OCI-LY3 (cell line): Measurements from ENCODE around the gene LDLRAD4.

Experiments
- CTCF ChIP-seq: fragments of 200-600, 300-600 bp; sonication (generic); IDR thresholded peaks from 2 replicates; pipeline ENCODE4 v1.5.1; 2014; ENCODE audit warnings: antibody characterized with exemption, low read length, low read depth
- EZH2phosphoT487 ChIP-seq: fragments of 200-600 bp; shearing (Covaris generic); IDR thresholded peaks from 2 replicates; pipeline ENCODE4 v1.6.1; 2018; ENCODE audit warnings: antibody characterized with exemption, mixed run types, low read depth

DNA sequence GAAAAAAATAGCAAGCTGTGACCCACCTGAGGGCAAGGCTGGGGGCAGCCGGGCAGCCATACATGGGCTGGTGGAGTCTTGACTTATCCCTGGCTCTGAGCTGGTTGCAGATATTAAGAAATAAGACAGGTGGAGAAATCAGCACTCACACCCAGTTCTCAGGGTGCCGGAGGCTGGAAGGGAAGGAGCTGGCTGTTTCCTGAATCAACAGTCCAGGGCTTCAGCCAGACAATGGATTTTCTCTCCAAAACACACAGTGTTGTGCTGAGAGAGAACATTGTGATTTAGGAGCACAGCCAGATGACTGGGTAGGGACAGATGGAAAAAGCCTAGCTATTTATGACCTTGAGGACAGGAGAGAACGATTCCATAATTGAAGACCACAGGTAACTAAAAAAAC is 208.8 kb downstream of the LDLRAD4 start:
- TF ChIP-seq CTCF = no peak
- no peak for TF ChIP-seq EZH2phosphoT487
